RPMI7951 (cell line): ENCODE data around the gene RETREG1. TPM values are rescaled to one million over a fixed set of nuclear protein-coding genes. Genes with fewer than 3 reads are reported as not detected.
A peak's percentile ranks its signal among the peaks of the same experiment; 100 is the strongest.

Experiments used
- DNase-seq: peaks from one replicate; pipeline ENCODE4 v3.0.0-alpha.2; 2012; ENCODE audit warnings: low read depth
- total RNA-seq: library from RNA; depleted of rRNA; stranded (reverse); fragments of >200 nt; shearing (Covaris generic); gene quantifications from 2 replicates; pipeline ENCODE4 v1.2.3, GENCODE V29; 2014

RETREG1 gene
- total RNA-seq, 1 experiment from 2014 or later, result 2.8 TPM

- no peak for DNase-seq
These were observed 31.6 kb downstream of the RETREG1 start for GRCh38 chr5:16585041-16585667.

- DNase-seq, result no peak
These were observed 34.7 kb downstream of the RETREG1 start for GRCh38 chr5:16582081-16582480.

GRCh38 chr5:16580382-16580781, 36.4 kb downstream of the RETREG1 start:
- no peak for DNase-seq

DNA sequence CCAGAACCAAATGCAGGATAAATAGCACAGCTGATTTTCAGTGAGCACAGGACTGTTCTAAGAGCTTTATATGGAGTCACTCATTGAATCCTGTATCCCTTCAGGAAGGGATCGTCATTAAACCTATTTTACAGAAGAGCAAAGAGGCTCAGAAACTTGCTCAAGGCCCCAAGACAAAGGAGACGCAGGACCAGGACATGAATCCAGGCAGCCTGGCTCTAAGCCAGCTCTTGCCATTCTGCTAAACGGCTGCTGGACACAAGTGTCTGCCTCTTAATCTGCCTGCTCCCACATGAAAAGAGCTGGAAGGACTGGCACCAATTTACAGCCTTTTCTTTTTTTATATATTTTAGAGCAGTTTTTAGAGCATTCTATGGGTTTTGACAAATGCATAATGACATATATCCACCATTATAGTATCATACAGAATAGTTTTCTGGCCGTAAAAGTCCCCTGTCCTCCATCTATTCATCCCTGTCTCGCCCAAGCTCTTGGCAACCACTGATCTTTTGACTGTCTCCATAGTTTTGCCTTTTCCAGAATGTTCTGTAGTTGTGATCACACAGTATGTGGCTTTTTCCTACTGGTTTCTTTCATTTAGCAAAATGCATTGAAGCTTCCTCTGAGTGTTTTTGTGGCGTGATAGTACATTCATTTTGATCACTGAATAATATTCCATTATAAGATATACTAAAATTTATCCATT, 37.5 kb downstream of the RETREG1 start:
- DNase-seq, result no peak

- no peak for DNase-seq
These were observed 38.3 kb downstream of the RETREG1 start for GRCh38 chr5:16578474-16578883.

DNA sequence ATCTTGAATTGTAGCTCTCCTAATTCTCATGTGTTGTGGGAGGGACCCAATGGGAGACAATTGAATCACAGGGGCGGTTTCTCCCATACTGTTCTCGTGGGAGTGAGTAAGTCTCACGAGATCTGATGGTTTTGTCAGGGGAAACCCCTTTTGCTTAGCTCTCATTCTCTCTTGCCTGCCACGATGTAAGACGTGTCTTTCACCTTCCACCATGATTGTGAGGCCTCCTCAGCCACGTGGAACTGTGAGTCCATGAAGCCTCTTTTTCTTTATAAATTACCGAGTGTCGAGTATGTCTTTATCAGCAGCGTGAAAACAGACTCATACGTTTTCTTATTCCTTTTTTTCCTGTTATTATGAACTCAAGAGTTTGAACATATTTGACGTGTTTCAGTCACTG, 39.1 kb downstream of the RETREG1 start:
- no peak for DNase-seq

DNA sequence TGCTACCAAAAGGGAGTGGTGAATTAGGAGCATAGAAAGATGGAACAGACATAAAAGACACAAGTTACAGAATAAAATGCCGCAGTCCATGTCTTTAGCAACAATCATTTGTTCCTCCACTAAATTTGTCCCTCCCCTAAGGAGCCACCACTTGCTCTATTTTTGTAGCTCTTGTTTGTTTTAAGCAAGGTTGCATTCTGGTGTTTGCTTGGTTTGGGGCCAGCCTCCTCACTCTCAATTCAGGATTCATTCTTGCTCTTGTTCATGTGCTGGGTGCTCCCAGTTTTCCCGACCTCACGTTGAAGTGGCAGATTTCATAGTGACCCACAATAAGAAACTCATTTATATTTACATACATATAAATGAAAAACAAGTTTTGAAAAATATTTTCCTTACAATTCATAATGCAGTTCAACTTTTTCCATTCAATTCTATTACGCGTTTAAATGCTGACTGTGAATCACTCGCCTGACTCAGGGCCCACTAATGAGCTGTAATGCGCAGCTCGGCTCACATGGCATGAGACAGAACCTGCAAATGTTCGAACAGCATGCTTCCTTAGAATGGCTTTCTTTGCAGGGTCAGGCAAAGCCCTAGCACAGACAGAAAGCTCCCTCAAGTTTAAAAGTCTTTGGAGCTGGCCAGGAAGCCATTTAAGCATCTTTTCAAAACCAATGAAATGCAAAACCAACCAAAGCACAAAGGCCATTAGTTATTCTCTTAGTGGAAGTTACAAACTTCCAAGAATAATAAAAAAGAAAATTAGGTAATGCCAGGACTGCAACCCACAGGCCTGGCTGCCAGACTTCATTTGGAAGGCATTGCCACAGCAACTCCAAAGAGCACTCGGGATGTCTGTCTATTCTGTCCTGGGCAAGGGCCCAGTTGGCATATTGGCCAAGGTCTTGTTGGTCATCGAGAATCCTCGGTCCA, 41.7 kb downstream of the RETREG1 start:
- DNase-seq, result peak; percentile 72

GRCh38 chr5:16573401-16573800, 43.4 kb downstream of the RETREG1 start:
- no peak for DNase-seq

- no peak for DNase-seq
These were observed 44.3 kb downstream of the RETREG1 start for GRCh38 chr5:16572289-16573015.

GRCh38 chr5:16571016-16571415, 45.8 kb downstream of the RETREG1 start:
- no peak for DNase-seq

- DNase-seq, result peak; percentile 72
These were observed 46.5 kb downstream of the RETREG1 start for GRCh38 chr5:16570121-16570815.

DNA sequence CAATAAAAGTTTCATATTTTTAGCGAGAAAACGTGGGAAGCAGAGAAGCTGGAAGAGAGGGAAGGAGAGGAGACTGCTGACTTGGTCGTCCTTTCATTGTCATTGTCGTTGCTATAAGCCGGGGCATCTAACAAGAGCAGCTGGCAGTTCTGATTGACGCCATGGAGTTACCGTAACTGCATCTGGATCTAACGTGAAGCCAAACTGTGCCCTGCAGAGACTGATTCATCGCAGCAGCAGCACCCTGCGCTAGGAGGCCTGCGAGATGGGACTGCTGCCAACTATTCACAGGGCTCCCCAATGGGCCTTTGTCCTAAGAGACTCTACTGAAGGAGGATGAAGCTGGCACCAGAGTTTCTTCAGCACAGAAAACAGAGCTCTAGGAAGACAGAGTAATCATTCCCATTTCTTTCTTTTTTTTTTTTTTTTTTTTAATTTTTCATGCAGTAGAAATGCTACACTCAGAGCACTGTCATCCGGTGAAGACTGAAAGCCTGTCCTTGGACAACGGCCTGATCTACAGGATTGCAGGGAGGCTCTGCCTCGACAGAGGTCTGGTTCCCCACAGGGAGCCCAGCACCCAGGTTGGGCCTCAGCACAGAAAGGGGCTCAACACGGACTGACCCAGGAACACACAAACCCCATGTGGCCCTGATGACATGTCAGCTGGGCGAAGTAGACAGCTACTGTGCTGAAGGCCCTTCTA, 47.8 kb downstream of the RETREG1 start:
- peak; percentile 93 for DNase-seq

- no peak for DNase-seq
These were observed 49.4 kb downstream of the RETREG1 start for GRCh38 chr5:16567365-16567764.

DNA sequence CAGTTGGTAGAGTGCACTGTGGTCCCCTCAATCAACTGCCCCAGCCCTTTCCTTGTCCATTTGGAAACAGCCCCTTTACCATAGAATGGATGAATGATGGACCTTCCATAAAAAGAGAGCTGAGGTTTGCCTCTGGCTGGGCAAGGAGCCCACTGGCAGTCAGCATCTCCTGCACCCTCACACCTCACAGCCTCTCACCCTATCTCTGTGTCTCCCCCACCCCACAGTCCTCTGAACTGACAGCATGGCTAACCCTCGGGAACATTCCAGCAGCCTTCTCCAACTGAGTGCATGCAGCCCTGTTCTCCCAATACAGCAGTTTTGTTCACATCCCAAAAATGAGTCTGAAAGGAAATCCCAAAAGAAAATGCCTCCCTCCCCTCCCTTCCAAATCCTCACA, 51.7 kb downstream of the RETREG1 start:
- no peak for DNase-seq

- DNase-seq, result no peak
These were observed 52.4 kb downstream of the RETREG1 start for GRCh38 chr5:16564248-16564867.

- DNase-seq, result no peak
These were observed 53.1 kb downstream of the RETREG1 start for GRCh38 chr5:16563686-16564085.

- DNase-seq, result no peak
These were observed 55.1 kb downstream of the RETREG1 start for GRCh38 chr5:16561660-16562059.

- no peak for DNase-seq
These were observed 57.1 kb downstream of the RETREG1 start for GRCh38 chr5:16559702-16560101.

DNA sequence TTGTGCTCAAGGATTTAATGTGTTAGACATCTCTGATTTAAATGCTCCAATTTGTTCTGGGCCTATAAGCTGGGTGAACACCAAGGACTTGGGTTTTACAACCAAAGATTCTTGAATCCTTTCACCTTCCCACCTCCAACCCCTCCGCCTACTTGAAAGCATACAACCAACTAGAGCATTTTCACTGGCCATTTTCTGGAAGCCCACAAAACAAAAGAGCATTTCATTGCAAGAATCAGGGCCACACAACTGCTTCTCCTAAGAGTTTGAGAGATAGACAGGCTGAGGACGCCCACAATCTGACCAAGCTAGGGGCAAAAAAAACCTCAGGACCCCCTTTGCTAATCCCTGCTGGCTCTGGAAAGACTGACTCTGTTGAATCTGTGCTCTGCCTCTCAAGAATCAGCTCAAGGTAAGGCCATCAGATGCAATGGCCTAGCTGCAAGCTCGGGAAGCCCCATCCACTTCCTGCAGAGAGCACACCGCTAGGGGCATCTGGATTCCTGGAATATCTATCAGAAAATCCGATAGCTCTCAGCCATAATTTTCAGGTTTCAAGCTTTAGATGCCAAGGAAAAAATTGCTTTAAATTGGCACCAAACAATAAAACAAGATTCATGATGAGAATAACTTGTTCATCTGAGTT, 57.7 kb downstream of the RETREG1 start:
- no peak for DNase-seq

DNA sequence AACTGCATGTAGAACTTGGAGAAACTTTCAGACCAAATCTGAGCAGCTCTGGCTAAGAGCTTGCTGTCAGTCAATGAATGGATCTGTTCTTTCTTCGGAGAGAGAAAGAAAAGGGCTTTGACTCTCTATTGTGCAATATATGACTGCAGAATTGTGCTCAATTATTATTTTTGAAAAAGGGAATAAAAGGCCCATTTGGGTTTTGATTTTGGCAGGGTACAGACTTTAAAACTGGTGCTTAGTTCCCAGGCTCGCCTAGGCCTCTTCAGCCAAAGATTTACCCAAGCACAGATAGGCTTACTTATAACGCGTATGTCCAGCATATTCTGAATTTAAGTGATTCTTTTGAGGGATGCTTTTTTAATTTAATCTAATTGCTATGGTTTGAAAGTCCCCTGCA, 59.3 kb downstream of the RETREG1 start:
- DNase-seq, result no peak
